ENCODE measurements around the gene KNTC1.

Gene KNTC1

DNA sequence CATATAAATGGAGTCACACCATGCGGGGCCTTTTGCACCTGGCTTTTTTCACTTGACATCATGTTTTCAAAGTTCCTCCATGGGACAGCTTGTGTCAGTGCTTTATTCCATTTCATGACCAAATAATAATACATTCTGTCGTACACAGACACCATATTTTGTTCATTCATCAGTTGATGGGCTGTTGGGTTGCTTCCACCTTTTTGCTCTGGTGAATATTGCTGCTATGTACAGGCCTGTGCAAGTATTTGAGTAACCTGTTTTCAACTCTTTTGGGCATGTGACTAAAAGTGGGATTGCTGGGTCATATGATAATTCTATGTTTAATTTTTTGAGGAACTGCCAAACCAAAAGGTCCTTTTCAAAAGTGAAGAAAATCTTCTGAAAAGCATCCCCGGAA is 129.2 kb downstream of the KNTC1 start:
- no peak for DNase-seq

DNA sequence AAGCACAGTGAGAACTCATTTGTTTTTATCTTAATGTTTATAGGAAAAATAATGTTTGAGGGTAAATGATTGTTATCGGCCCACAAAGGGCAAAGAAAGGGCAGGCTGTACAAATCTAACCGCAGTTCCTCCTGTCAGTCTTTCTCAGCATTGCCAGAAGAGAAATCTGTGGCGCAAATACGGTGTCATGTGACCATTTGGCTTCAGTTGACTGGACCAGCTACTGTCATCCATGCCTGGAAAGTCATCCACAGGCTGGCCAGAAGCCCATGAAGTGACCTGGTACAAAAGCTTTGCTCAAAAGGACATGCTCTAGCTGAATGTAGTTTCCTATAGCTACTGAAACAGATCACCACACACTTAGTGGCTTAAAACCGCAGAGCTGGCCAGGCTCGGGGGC is 132.5 kb downstream of the KNTC1 start:
- DNase-seq: no peak

DNA sequence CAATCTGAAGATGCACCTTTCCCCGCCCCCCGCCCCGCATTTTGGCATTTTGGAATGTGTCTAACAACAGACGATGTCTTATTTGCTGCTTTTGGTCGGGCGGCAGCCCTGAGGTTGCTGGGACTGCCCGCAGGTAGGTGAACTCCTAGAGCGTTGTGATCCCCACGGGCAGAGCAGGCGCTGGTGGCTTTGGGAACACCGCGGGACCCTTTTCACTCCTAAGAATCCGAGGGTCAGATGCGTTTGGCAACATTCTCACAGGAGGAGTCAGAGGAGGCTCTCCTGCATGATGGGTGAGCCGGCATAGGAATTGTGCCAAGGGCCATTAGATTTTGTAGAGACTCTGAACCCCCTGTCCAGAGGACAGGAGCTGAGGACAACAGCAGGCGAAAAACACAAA is 134.2 kb downstream of the KNTC1 start:
- DNase-seq: no peak

DNA sequence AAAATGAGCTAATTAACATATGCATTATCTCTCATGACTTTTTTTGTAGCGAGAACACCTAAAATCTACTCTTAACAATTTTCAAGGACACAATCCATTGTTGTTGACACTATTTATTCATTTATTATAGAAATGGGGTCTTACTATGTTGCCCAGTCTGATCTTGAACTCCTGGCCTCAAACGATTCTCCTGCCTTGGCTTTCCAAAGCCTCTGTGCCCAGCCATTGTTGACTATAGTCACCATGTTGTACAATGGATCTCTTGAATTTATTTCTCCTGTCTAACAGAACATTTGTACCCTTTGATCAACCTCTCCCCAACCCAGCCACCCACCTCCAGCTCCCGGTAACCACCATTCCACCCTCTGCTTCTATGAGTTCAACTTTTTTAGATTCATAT is 134.9 kb downstream of the KNTC1 start:
- DNase-seq: no peak

DNA sequence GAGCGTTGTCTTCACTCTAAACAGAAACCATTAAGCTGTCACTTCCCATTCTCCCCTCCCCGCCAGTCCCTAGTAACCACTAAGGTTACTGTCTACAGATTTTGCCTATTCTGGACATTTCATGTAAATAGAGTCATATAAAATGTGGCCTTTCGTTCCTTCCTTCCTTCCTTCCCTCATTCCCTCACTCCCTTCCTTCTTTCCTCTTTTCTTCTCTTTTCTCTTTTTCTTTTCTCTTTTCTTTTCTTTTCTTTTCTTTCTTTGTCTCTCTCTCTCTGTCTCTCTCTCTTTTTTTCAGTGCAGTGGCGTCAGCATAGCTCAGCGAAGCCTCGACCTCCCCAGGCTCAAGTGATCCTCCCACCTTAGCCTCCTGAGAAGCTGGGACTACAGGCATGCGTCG is 138.3 kb downstream of the KNTC1 start:
- DNase-seq: no peak

DNA sequence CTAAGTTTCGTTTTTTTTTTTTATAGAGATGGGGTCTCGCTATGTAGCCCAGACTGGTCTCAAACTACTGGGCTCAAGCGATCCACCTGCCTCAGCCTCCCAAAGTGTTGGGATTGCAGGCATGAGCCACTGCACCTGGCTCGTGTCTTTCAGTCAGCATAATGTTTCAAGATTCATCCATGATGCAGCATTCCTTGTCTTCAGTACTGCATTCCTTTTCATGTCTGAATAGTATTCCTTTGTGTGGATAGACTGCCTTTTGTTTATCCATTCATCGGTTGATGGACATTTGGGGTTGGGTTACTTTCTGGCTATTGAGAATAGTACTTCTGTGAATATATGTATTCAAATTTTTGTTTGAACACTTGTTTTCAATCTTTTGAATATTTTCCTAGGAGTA is 138.7 kb downstream of the KNTC1 start:
- DNase-seq: no peak

DNA sequence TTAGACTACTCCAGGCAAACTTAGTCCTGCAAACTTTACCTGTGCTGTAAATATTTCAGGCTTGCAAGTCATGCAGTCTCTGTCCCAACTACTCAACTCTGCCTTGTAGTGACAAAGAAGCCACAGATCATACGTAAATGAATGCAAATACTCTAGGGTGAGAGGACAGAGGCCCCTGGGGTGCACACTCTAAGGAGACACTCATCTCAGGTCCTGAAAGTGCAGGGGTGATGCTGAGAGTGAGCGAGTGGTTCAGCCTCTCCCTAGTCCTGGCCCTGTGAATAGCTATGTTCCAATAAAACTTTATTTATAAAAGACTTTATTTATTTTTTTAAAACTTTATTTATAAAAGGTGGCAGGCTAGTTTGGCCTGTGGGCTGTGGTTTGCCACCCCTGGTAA is 141.2 kb downstream of the KNTC1 start:
- DNase-seq: peak; percentile 12

DNA sequence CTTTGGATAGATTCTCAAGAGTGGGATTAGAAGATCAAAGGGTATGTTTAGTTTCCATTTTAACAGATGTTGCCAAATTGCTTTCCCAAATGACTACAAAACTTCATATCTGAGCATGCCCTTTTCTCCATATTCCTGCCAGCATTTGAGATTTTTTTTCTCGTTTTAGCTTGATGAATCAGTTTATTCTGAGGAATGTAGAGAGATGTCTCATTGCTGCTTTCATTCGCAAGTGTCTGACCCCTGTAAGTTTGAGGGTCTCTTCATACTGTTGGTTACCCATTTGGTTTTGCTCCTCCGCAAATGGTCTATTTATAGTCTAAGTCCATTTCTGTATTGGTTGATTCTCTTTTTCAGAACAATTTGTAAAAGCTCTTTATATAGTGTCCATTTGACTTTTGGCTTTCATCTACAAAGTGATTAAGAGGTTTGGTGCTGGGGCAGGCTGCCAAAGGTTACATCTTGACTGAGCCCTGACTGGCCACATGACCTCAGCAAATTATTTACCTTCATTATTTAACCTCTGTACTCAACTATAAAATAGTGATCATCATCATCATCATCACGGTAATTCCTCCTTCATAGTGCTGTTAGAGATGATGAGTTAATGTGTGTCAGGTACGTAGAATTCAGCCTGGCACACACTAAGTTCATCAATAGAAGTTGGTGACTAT is 142.5 kb downstream of the KNTC1 start:
- DNase-seq: no peak

DNA sequence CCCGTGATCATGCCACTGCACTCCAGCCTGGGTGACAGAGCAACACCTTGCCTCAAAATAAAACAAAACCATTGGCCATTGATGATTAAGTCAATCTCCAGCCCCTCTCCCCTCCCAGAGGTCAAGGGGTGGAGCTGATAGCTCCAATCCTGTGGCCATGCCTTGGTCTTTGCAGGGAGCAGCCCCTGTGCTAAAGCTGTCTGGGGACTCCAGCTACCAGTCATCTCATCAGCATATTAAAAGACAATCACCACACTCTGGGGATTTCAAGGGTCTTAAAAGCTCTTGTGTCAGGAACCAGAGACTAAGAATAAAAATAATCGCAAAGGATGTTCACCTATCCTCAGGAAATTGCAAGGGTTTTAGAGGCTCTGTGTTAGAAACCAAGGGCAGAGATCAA is 145.5 kb downstream of the KNTC1 start:
- DNase-seq: no peak

Measured in NCI-H526 treated with DMSO at 0.1 percent for 48 hours (cell line).